Activated CD8-positive, alpha-beta T cell treated with anti-CD3 and anti-CD28 coated beads, Interleukin-2, amount 10 ng/mL, durations not matched to agents 7 days and 5 days (primary cell): ENCODE data around the gene PRKAR2A. TPM values are rescaled to one million over a fixed set of nuclear protein-coding genes. Genes with fewer than 3 reads are reported as not detected.

ENCODE experiments used
- ATAC-seq: fragments of 150-1000 bp; cut with Tn5 transposase; one replicate; pipeline ENCODE4 v1.10.0; 2021; ENCODE audit warnings: moderate library complexity
- CTCF ChIA-PET: fragments of 350-600 bp; sonication (Branson Sonifier 250); formaldehyde crosslinking; loops from one replicate; lab custom pipeline; 2021; ENCODE audit warnings: antibody characterized with exemption; lab: Charles Lee
- POLR2A ChIA-PET: fragments of 350-600 bp; sonication (Branson Sonifier 250); formaldehyde crosslinking; loops from one replicate; lab custom pipeline; 2021; ENCODE audit warnings: antibody characterized with exemption; lab: Charles Lee
- DNase-seq: peaks from one replicate; pipeline ENCODE4 v3.0.0-alpha.2; 2020
- H3K27ac Mint-ChIP-seq: one replicate; pipeline ENCODE4 v1.8.0; 2021; ENCODE audit warnings: mild to moderate bottlenecking, mixed read lengths
- H3K27me3 Mint-ChIP-seq: one replicate; pipeline ENCODE4 v1.8.0; 2021; ENCODE audit warnings: low read depth, mixed read lengths
- H3K36me3 Mint-ChIP-seq: one replicate; pipeline ENCODE4 v1.8.0; 2021; ENCODE audit warnings: low read depth, mixed read lengths
- H3K4me1 Mint-ChIP-seq: one replicate; pipeline ENCODE4 v1.8.0; 2021; ENCODE audit warnings: low read depth, mixed read lengths
- H3K4me3 Mint-ChIP-seq: one replicate; pipeline ENCODE4 v1.8.0; 2021; ENCODE audit warnings: mild to moderate bottlenecking, mixed read lengths
- H3K9me3 Mint-ChIP-seq: one replicate; pipeline ENCODE4 v1.8.0; 2022; ENCODE audit warnings: mixed read lengths; ENCODE audit not compliant: insufficient read depth
- total RNA-seq, 2 experiments: library from RNA; stranded (reverse); gene quantifications; one replicate each; pipeline ENCODE4 v1.2.3, GENCODE V29; 2021

The PRKAR2A gene
- total RNA-seq = 10 to 100 TPM; 35.9 to 40.2 TPM

DNA sequence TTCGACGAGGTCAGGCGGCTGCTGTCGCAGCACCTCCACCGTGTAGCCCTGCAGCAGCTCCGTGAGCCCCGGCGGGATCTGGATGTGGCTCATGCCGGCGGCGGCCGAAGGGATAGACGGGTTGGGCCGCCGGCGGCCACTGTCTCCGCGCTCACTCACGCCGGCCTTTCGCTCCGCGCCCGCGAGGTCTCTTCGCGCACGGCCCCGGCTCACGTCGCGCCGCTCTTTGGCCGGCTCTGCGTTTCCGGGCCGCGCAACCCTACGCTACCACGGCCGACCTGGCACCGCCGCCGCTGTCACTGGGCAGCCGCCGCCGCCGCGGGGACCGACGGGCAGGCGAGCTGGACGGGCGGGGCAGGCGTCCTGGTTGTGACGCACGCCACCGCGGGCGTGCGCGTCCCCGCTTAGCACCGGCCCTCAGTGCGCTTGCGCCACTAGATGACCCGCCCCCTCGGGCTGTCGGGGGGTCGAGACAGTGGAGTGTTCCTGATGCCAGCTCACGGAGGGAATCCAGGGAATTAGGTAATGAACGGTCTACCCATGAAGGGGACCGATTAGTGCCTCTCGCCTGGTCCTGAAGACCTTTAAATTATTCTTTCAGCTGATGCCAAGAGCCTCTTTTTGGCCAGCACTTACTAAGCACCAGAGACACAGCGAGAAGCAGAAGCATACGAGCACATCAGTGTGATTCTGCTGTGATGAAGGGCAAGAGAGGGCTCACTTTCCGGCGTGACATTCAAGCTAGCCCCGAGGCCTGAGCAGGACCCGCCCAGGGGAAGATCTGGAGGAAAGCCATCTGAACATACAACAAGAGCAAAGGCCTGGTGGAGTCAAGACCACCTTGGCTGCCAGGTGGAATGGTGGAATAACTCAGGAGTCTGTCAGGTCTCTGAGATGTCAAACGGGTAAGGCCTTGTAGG, at the start of gene PRKAR2A:
Gene PRKAR2A (minus strand): TSS at position 371 of the 920 bp plus-strand sequence. CDS start 278 bp downstream, at position 93.
- peaks cover 12% of the 10 kb centered on the region for H3K36me3 Mint-ChIP-seq

GRCh38 chr3:48896936-48897335, 49.3 kb upstream of the PRKAR2A start:
- Mint-ChIP-seq H3K27me3 (no peaks in the 10 kb centered on the region), H3K4me1 (peaks cover 35% of the 10 kb centered on the region), H3K27ac (peak overlapping the region; percentile 78), H3K9me3 (no peaks in the 10 kb centered on the region), H3K36me3 (peaks cover 15% of the 10 kb centered on the region), H3K4me3 (peak overlapping the region; percentile 19)
- DNase-seq (no peak), ATAC-seq (no peak)
- POLR2A ChIA-PET = interaction anchor here (0.6 to 4.1 kb wide), 6 partner anchors 11 to 180 kb away, joined by 3 to 74 read pairs (median 4); partner anchors contain the start of genes ARIH2 and IP6K2
- CTCF ChIA-PET = interaction anchor here (0.7 to 2.7 kb wide), 9 partner anchors 10 to 132 kb away, joined by 3 to 10 read pairs (median 4); partner anchors contain the start of genes NDUFAF3 and WDR6

More for the DNA sequence above, at the start of gene PRKAR2A:
- peak within 1 kb of the TSS; percentile 85 for H3K4me3 Mint-ChIP-seq
- H3K4me1 Mint-ChIP-seq = peaks cover 28% of the 10 kb centered on the region
- ATAC-seq = peak; percentile 82
- peak within 1 kb of the TSS; percentile 87 for H3K27ac Mint-ChIP-seq
- ChIA-PET CTCF (interaction anchor here (0.9 to 2.2 kb wide), 5 partner anchors 11 to 161 kb away, joined by 3 to 7 read pairs (median 5); partner anchors contain the start of gene SLC25A20), POLR2A (interaction anchor here (0.6 to 2.8 kb wide), 7 partner anchors 51 to 1335 kb away, joined by 3 to 14 read pairs (median 4); partner anchors contain the start of genes ARIH2, IP6K2 and SLC25A20)
- no peaks in the 10 kb centered on the region for H3K9me3 Mint-ChIP-seq
- DNase-seq = peak; percentile 84
- no peaks in the 10 kb centered on the region for H3K27me3 Mint-ChIP-seq

GRCh38 chr3:48894516-48894915, 46.8 kb upstream of the PRKAR2A start:
- ChIA-PET POLR2A (no interaction called here), CTCF (no interaction called here)
- no peak for ATAC-seq
- DNase-seq = no peak
- Mint-ChIP-seq H3K27me3 (no peaks in the 10 kb centered on the region), H3K9me3 (no peaks in the 10 kb centered on the region), H3K4me3 (no peak overlapping the region), H3K27ac (no peak overlapping the region), H3K4me1 (peaks cover 27% of the 10 kb centered on the region), H3K36me3 (peaks cover 24% of the 10 kb centered on the region)

DNA sequence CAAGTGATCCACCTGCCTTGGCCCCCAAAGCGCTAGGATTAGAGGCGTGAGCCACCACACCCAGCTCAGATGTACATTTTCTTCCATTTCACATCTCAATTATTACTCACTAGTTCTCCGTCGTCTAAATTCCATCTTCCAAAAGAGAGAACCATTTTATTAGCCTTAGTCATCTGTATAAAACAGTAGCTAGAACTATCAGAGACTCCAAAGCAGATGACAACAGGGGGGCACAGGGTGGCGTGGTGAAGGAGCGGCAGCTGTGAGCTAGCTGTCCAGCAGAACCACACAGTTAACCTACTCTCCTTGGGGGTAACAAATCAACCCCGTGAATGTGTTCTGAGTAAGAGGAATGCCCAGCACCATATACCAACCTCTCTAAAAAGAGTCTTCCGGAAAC, 43.9 kb upstream of the PRKAR2A start:
- no peak overlapping the region for H3K27ac Mint-ChIP-seq
- ATAC-seq = no peak

DNA sequence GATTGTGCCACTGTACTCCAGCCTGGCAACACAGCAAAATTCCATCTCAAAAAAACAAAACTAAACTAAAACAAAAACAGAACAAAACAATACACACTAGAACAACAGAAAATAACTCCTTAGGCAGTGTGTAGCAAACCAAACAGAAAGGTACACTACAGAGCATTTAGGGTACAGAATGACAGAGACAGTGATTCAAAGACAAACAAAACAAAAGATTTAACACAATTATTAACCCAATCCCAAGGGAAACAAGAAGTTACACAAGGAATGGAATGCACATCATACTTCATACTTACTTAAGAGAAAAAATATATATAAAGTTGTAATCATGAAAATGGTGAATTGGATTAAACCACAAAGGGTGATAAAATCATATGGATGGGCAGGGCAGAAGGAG, 38.1 kb upstream of the PRKAR2A start:
- no peaks in the 10 kb centered on the region for H3K27me3 Mint-ChIP-seq
- ATAC-seq (no peak), DNase-seq (no peak)
- no peak overlapping the region for H3K4me3 Mint-ChIP-seq
- H3K27ac Mint-ChIP-seq = no peak overlapping the region
- no peaks in the 10 kb centered on the region for H3K9me3 Mint-ChIP-seq
- ChIA-PET CTCF (interaction anchor here (1.3 to 2.0 kb wide), 2 partner anchors 12 to 146 kb away, joined by 4 to 6 read pairs; no protein-coding TSS in a partner anchor), POLR2A (no interaction called here)
- no peaks in the 10 kb centered on the region for H3K4me1 Mint-ChIP-seq
- H3K36me3 Mint-ChIP-seq = peaks cover 25% of the 10 kb centered on the region

More for the DNA sequence above, 43.9 kb upstream of the PRKAR2A start:
- peaks cover 23% of the 10 kb centered on the region for H3K36me3 Mint-ChIP-seq
- H3K4me3 Mint-ChIP-seq = no peak overlapping the region
- no peaks in the 10 kb centered on the region for H3K9me3 Mint-ChIP-seq
- ChIA-PET CTCF (no interaction called here), POLR2A (no interaction called here)
- no peaks in the 10 kb centered on the region for H3K27me3 Mint-ChIP-seq
- DNase-seq = no peak
- H3K4me1 Mint-ChIP-seq = peaks cover 9% of the 10 kb centered on the region

DNA sequence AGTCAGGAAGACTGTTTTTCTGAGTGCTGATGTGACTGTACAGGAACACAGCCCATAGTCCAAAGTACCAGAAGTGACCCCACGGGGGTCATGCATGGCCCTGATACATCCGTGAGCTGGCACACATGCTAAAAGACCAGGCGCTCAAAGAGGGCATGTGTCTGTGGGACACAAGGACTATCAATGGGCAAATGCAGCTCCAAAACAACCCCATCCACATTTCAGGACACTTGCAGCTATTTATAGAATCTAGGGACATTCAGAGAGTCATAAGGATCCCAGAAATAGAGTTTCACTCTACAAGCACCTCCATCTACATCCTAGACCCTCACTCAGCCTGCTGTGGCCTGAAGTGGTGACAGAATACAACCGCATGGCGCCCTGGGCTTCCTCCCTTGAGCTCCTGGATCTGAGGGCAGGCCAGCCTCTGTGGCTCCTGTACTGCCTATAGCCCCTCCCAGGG, 34.0 kb upstream of the PRKAR2A start:
- no peak for DNase-seq
- no peak overlapping the region for H3K27ac Mint-ChIP-seq
- POLR2A ChIA-PET = interaction anchor here (0.6 kb wide), 1 partner anchor 950 kb away, joined by 4 read pairs; no protein-coding TSS in a partner anchor

GRCh38 chr3:48881006-48881405, 33.3 kb upstream of the PRKAR2A start:
- CTCF ChIA-PET = interaction anchor here (1.7 kb wide), 1 partner anchor 17 kb away, joined by 4 read pairs; no protein-coding TSS in a partner anchor
- Mint-ChIP-seq H3K4me1 (no peaks in the 10 kb centered on the region), H3K4me3 (no peak overlapping the region), H3K9me3 (no peaks in the 10 kb centered on the region), H3K36me3 (peaks cover 26% of the 10 kb centered on the region), H3K27me3 (no peaks in the 10 kb centered on the region), H3K27ac (peak overlapping the region; percentile 54)
- ATAC-seq (no peak), DNase-seq (no peak)
- POLR2A ChIA-PET = no interaction called here

More for the DNA sequence above, 34.0 kb upstream of the PRKAR2A start:
- H3K9me3 Mint-ChIP-seq = no peaks in the 10 kb centered on the region
- H3K36me3 Mint-ChIP-seq = peaks cover 26% of the 10 kb centered on the region
- CTCF ChIA-PET = interaction anchor here (1.7 kb wide), 1 partner anchor 16 kb away, joined by 4 read pairs; no protein-coding TSS in a partner anchor
- ATAC-seq = no peak
- H3K4me1 Mint-ChIP-seq = no peaks in the 10 kb centered on the region
- no peak overlapping the region for H3K4me3 Mint-ChIP-seq
- H3K27me3 Mint-ChIP-seq = no peaks in the 10 kb centered on the region

GRCh38 chr3:48879994-48880377, 32.3 kb upstream of the PRKAR2A start:
- peak overlapping the region; percentile 39 for H3K27ac Mint-ChIP-seq
- POLR2A ChIA-PET = interaction anchor here (0.6 kb wide), 1 partner anchor 50 kb away, joined by 3 read pairs; no protein-coding TSS in a partner anchor
- CTCF ChIA-PET = no interaction called here
- H3K4me3 Mint-ChIP-seq = no peak overlapping the region
- peaks cover 22% of the 10 kb centered on the region for H3K36me3 Mint-ChIP-seq
- no peaks in the 10 kb centered on the region for H3K4me1 Mint-ChIP-seq
- no peaks in the 10 kb centered on the region for H3K9me3 Mint-ChIP-seq
- ATAC-seq (no peak), DNase-seq (no peak)
- H3K27me3 Mint-ChIP-seq = no peaks in the 10 kb centered on the region

GRCh38 chr3:48879307-48879993, 31.8 kb upstream of the PRKAR2A start:
- DNase-seq (no peak), ATAC-seq (no peak)
- Mint-ChIP-seq H3K27ac (peak overlapping the region; percentile 63), H3K4me1 (no peaks in the 10 kb centered on the region), H3K9me3 (no peaks in the 10 kb centered on the region), H3K27me3 (no peaks in the 10 kb centered on the region), H3K4me3 (no peak overlapping the region), H3K36me3 (peaks cover 17% of the 10 kb centered on the region)
- POLR2A ChIA-PET = no interaction called here
- CTCF ChIA-PET = no interaction called here

DNA sequence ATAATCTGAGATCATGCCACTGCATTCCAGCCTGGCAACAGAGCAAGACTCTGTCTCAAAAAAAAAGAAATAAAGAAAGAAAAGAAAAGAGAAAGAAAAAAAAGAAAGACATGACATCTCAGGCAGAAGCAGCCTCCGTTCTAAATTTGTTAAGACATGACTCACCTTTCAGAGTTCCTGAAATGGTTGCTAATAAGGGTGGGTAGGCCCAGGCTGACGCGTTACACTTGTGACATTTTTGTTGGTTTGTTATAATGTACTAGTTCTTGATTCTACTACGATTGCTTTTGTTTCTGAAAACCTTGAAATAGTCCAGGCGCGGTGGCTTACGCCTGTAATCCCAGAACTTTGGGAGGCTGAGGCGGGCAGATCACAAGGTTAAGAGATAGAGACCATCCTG, 30.0 kb upstream of the PRKAR2A start:
- POLR2A ChIA-PET = no interaction called here
- peaks cover 16% of the 10 kb centered on the region for H3K36me3 Mint-ChIP-seq
- ATAC-seq = no peak
- H3K27me3 Mint-ChIP-seq = no peaks in the 10 kb centered on the region
- H3K4me1 Mint-ChIP-seq = no peaks in the 10 kb centered on the region
- no peak for DNase-seq
- H3K9me3 Mint-ChIP-seq = no peaks in the 10 kb centered on the region
- CTCF ChIA-PET = no interaction called here
- H3K4me3 Mint-ChIP-seq = no peak overlapping the region
- H3K27ac Mint-ChIP-seq = no peak overlapping the region

- H3K27me3 Mint-ChIP-seq = no peaks in the 10 kb centered on the region
- ATAC-seq (no peak), DNase-seq (no peak)
- H3K36me3 Mint-ChIP-seq = peaks cover 28% of the 10 kb centered on the region
- CTCF ChIA-PET = no interaction called here
- H3K4me1 Mint-ChIP-seq = no peaks in the 10 kb centered on the region
- POLR2A ChIA-PET = no interaction called here
- no peak overlapping the region for H3K4me3 Mint-ChIP-seq
- H3K27ac Mint-ChIP-seq = no peak overlapping the region
- no peaks in the 10 kb centered on the region for H3K9me3 Mint-ChIP-seq
These were observed 15.4 kb upstream of the PRKAR2A start for GRCh38 chr3:48863122-48863521.
